ENCODE data around the gene UBE3B. TPM values are rescaled to one million over a fixed set of nuclear protein-coding genes. Genes with fewer than 3 reads are reported as not detected.

Gene UBE3B
- total RNA-seq, 6 experiments from 2014 or later: 41.3 to 43.6 (median 43.1) TPM

GRCh38 chr12:109583733-109584132 lies 106.3 kb downstream of the UBE3B start:
- no peak for DNase-seq
- Mint-ChIP-seq H3K4me3 (no peak overlapping the region), H3K9me3 (no peaks in the 10 kb centered on the region), H3K36me3 (ENCODE audit: low read depth) (peaks cover 4% of the 10 kb centered on the region), H3K4me1 (ENCODE audit: low read depth) (no peaks in the 10 kb centered on the region), H3K27me3 (ENCODE audit: insufficient read depth) (no peaks in the 10 kb centered on the region; the same call in 1 of the 2 replicates), H3K27ac (no peak overlapping the region)
- TF ChIP-seq, protein P1, sequence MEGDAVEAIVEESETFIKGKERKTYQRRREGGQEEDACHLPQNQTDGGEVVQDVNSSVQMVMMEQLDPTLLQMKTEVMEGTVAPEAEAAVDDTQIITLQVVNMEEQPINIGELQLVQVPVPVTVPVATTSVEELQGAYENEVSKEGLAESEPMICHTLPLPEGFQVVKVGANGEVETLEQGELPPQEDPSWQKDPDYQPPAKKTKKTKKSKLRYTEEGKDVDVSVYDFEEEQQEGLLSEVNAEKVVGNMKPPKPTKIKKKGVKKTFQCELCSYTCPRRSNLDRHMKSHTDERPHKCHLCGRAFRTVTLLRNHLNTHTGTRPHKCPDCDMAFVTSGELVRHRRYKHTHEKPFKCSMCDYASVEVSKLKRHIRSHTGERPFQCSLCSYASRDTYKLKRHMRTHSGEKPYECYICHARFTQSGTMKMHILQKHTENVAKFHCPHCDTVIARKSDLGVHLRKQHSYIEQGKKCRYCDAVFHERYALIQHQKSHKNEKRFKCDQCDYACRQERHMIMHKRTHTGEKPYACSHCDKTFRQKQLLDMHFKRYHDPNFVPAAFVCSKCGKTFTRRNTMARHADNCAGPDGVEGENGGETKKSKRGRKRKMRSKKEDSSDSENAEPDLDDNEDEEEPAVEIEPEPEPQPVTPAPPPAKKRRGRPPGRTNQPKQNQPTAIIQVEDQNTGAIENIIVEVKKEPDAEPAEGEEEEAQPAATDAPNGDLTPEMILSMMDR (IDR thresholded peaks at IDR 0.05): no peak

Other genes starting within 250 kb of the UBE3B start
- gene FOXN4, start 168.3 kb upstream of the UBE3B start, total RNA-seq (2021; fragmentation: NEBNext Ultra II Directional; extraction: Animal tissue kit (Norgen Biotek cat#: 25700)): not detected
- not detected for gene MYO1H, start 129.7 kb upstream of the UBE3B start, total RNA-seq (2021; fragmentation: NEBNext Ultra II Directional; extraction: Animal tissue kit (Norgen Biotek cat#: 25700))
- 100 to 1,000 TPM; 127 to 145 (median 134) TPM for gene KCTD10, start 334 bp upstream of the UBE3B start, total RNA-seq (2021; fragmentation: NEBNext Ultra II Directional; extraction: Animal tissue kit (Norgen Biotek cat#: 25700))
- 10 to 100 TPM; 12.8 to 23.1 (median 18.7) TPM for gene MMAB, start 95.9 kb downstream of the UBE3B start, total RNA-seq (2021; fragmentation: NEBNext Ultra II Directional; extraction: Animal tissue kit (Norgen Biotek cat#: 25700))
- gene MVK, start 96.2 kb downstream of the UBE3B start, total RNA-seq (2021; fragmentation: NEBNext Ultra II Directional; extraction: Animal tissue kit (Norgen Biotek cat#: 25700)): 10 to 100 TPM in 1 of 6 experiments, 1 to 10 TPM in 5; 7.1 to 10.4 (median 7.9) TPM
- gene FAM222A, start 236.2 kb downstream of the UBE3B start, total RNA-seq (2021; fragmentation: NEBNext Ultra II Directional; extraction: Animal tissue kit (Norgen Biotek cat#: 25700)): under 1 TPM; 0.46 to 0.65 (median 0.64) TPM

Measured in HFFc6 (cell line).